Measurements from ENCODE around the gene PTPN23. TPM values are rescaled to one million over a fixed set of nuclear protein-coding genes. Genes with fewer than 3 reads are reported as not detected.

The PTPN23 gene
- total and polyA plus RNA-seq, 9 of the 15 experiments (the other 6 are each of a cell fraction or from before 2014, with no cell fraction given): 0.41 to 58.7 (median 7.2) TPM

DNA sequence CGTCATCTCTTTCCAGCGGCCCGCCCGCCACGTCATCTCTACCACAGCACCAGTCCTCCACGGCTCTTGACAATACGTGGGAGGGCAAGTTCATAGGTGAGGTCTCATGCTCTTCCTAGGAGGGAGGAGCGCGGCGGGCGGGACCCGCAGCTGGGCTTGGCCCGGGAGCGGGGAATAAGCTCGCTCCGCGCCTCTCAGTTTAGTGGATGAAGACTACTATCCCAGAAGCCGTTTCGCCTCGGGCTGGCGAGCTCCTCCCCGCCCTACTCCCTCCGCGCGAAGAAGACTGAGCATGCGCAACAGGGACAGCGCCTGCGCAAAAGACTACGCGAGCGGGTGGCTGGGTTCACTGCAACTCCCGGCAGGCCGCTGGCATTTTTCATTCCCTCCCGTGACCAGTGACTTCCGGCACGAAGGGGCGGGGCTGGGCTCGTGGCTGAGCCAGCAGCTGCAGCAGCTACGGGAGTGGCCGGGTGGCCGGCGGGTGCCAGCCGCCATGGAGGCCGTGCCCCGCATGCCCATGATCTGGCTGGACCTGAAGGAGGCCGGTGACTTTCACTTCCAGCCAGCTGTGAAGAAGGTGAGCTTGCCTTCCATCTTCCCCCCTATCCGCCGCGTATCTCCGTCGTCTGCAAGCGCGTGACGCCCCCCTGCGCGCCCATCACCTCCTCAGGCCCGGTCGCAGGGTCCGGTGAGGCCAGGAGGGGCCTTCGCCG, at the start of gene PTPN23 (continued):
- TF ChIP-seq ZKSCAN1 (IDR thresholded peaks at IDR 0.05; ENCODE audit: low read depth, low read length) (no peak), TFAM (CRISPR knock-in tag; conservative IDR thresholded peaks at IDR 0.05) (no peak), HMGN3 (IDR thresholded peaks at IDR 0.05; ENCODE audit: borderline replicate concordance, extremely low read depth, insufficient read length, low read depth, low read length) (peak; percentile 95), ZBTB8A (IDR thresholded peaks at IDR 0.05; ENCODE audit: partially characterized antibody) (no peak), PPARD (CRISPR knock-in tag; IDR thresholded peaks at IDR 0.05) (no peak), GABPA (tag; conservative IDR thresholded peaks at IDR 0.05; ENCODE audit: low read depth) (peak; percentile 97), RHOXF2B (CRISPR knock-in tag; conservative IDR thresholded peaks at IDR 0.05) (no peak; the same call in 1 of the 2 replicates), TAL1 (IDR thresholded peaks at IDR 0.05) (no peak), NBN (IDR thresholded peaks at IDR 0.05; ENCODE audit: low read depth) (peak; percentile 49; the same call in 1 of the 2 replicates), MBD2 (IDR thresholded peaks at IDR 0.05; ENCODE audit: borderline replicate concordance, low read depth) (peak; percentile 69), NONO (IDR thresholded peaks at IDR 0.05; ENCODE audit: low read depth in 2 of 2, low read length in 1 of 2) (peak in 1 of 2 experiments; percentile 78; a peak in 1 of 4 replicates)
- TF ChIP-seq, protein P1, sequence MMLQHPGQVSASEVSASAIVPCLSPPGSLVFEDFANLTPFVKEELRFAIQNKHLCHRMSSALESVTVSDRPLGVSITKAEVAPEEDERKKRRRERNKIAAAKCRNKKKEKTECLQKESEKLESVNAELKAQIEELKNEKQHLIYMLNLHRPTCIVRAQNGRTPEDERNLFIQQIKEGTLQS (IDR thresholded peaks at IDR 0.05): peak; percentile 86
- TF ChIP-seq, protein P1 (CRISPR knock-in tag; conservative IDR thresholded peaks at IDR 0.05): peak; percentile 35; the same call in 1 of the 2 replicates
- TF ChIP-seq, protein P2, sequence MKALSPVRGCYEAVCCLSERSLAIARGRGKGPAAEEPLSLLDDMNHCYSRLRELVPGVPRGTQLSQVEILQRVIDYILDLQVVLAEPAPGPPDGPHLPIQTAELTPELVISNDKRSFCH (CRISPR knock-in tag; IDR thresholded peaks at IDR 0.05): no peak
- TF ChIP-seq, protein P2 (tag; IDR thresholded peaks at IDR 0.05): peak; percentile 81
- TF ChIP-seq, protein P3, sequence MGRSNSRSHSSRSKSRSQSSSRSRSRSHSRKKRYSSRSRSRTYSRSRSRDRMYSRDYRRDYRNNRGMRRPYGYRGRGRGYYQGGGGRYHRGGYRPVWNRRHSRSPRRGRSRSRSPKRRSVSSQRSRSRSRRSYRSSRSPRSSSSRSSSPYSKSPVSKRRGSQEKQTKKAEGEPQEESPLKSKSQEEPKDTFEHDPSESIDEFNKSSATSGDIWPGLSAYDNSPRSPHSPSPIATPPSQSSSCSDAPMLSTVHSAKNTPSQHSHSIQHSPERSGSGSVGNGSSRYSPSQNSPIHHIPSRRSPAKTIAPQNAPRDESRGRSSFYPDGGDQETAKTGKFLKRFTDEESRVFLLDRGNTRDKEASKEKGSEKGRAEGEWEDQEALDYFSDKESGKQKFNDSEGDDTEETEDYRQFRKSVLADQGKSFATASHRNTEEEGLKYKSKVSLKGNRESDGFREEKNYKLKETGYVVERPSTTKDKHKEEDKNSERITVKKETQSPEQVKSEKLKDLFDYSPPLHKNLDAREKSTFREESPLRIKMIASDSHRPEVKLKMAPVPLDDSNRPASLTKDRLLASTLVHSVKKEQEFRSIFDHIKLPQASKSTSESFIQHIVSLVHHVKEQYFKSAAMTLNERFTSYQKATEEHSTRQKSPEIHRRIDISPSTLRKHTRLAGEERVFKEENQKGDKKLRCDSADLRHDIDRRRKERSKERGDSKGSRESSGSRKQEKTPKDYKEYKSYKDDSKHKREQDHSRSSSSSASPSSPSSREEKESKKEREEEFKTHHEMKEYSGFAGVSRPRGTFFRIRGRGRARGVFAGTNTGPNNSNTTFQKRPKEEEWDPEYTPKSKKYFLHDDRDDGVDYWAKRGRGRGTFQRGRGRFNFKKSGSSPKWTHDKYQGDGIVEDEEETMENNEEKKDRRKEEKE (IDR thresholded peaks at IDR 0.05; ENCODE audit: borderline replicate concordance in 1 of 2, control insufficient read depth in 1 of 2, low read depth in 2 of 2, low read length in 1 of 2): no peak
